GM23338 (cell line): Measurements from ENCODE around the gene CD59. TPM values are rescaled to one million over a fixed set of nuclear protein-coding genes. Genes with fewer than 3 reads are reported as not detected.

Experiments used
- ATAC-seq: fragments of 200-7000 bp; cut with Tn5 transposase; 3 replicates; pipeline ENCODE4 v1.9.1; 2020
- DNase-seq: peaks from one replicate; pipeline ENCODE4 v3.0.0-alpha.2; 2015; ENCODE audit warnings: low spot score
- H2AFZ ChIP-seq: fragments of 200-600 bp; sonication (generic); 2 replicates; pipeline ENCODE4 v1.8.0; 2016; ENCODE audit warnings: antibody characterized with exemption, mild to moderate bottlenecking, moderate library complexity
- H3F3A ChIP-seq: fragments of 200-600 bp; sonication (generic); replicated peaks from 2 replicates; pipeline ENCODE4 v1.8.0; 2017; ENCODE audit warnings: antibody characterized with exemption, mixed run types, low read depth
- H3K27ac ChIP-seq: fragments of 200-600 bp; sonication (generic); 2 replicates; pipeline ENCODE4 v1.6.1; 2016; ENCODE audit warnings: low read depth
- H3K27me3 ChIP-seq: fragments of 200-600 bp; sonication (generic); 2 replicates; pipeline ENCODE4 v1.8.0; 2016; ENCODE audit warnings: mild to moderate bottlenecking, mixed run types, moderate library complexity; ENCODE audit not compliant: insufficient read depth
- H3K36me3 ChIP-seq: fragments of 200-600 bp; sonication (generic); 2 replicates; pipeline ENCODE4 v1.8.0; 2016; ENCODE audit warnings: mild to moderate bottlenecking; ENCODE audit not compliant: insufficient read depth
- H3K4me1 ChIP-seq: fragments of 200-600 bp; sonication (generic); 2 replicates; pipeline ENCODE4 v1.8.0; 2016; ENCODE audit warnings: mild to moderate bottlenecking, moderate library complexity; ENCODE audit not compliant: insufficient read depth
- H3K4me2 ChIP-seq: fragments of 200-600 bp; sonication (generic); 2 replicates; pipeline ENCODE4 v1.7.1; 2017; ENCODE audit warnings: mixed run types
- H3K4me3 ChIP-seq: fragments of 200-600 bp; sonication (generic); 2 replicates; pipeline ENCODE4 v1.6.1; 2016; ENCODE audit warnings: mixed run types
- H3K79me2 ChIP-seq: fragments of 200-600 bp; sonication (generic); replicated peaks from 2 replicates; pipeline ENCODE4 v1.8.0; 2017; ENCODE audit warnings: mild to moderate bottlenecking; ENCODE audit not compliant: insufficient read depth
- H3K9me2 ChIP-seq: fragments of 200-600 bp; sonication (generic); 2 replicates; pipeline ENCODE4 v1.8.0; 2017; ENCODE audit not compliant: insufficient read depth
- H4K20me1 ChIP-seq: fragments of 200-600 bp; sonication (generic); replicated peaks from 2 replicates; pipeline ENCODE4 v1.8.0; 2017; ENCODE audit warnings: mild to moderate bottlenecking; ENCODE audit not compliant: insufficient read depth
- H3K27ac Mint-ChIP-seq: 2 replicates; pipeline ENCODE4 v1.8.0; 2020; ENCODE audit warnings: inconsistent platforms, mild to moderate bottlenecking, moderate library complexity, mixed read lengths
- H3K27me3 Mint-ChIP-seq: 3 replicates; pipeline ENCODE4 v1.8.0; 2022; ENCODE audit warnings: low read depth, mild to moderate bottlenecking, moderate library complexity, mixed read lengths, inconsistent platforms; ENCODE audit not compliant: insufficient read depth, poor library complexity
- H3K36me3 Mint-ChIP-seq: 3 replicates; pipeline ENCODE4 v1.8.0; 2021; ENCODE audit warnings: low read depth, mild to moderate bottlenecking, inconsistent platforms, moderate library complexity, mixed read lengths
- H3K4me1 Mint-ChIP-seq: 3 replicates; pipeline ENCODE4 v1.8.0; 2020; ENCODE audit warnings: mild to moderate bottlenecking, inconsistent platforms, mixed read lengths
- H3K4me3 Mint-ChIP-seq: 3 replicates; pipeline ENCODE4 v1.8.0; 2021; ENCODE audit warnings: moderate library complexity, mild to moderate bottlenecking, inconsistent platforms, mixed read lengths
- H3K9me3 Mint-ChIP-seq: 3 replicates; pipeline ENCODE4 v1.8.0; 2020; ENCODE audit warnings: moderate library complexity, mild to moderate bottlenecking, inconsistent platforms, mixed read lengths
- CREB1 ChIP-seq: fragments of 250-450 bp; sonication (Bioruptor Pico); IDR thresholded peaks from 2 replicates; pipeline ENCODE4 v1.5.0; 2020; ENCODE audit warnings: low read depth, mild to moderate bottlenecking, moderate library complexity
- CTCF ChIP-seq, 2 experiments: fragments of 200-600 bp in 1 of 2; sonication (generic) in 1 of 2; conservative IDR thresholded peaks; 2 replicates each; pipeline versions ENCODE4 v1.5.1 to v1.6.1; 2016 to 2017; ENCODE audit warnings: antibody characterized with exemption in 2 of 2, low read depth in 2 of 2, mild to moderate bottlenecking in 2 of 2, moderate library complexity in 1 of 2
- ETS1 ChIP-seq: IDR thresholded peaks from 2 replicates; pipeline ENCODE4 v1.6.1; 2016; ENCODE audit warnings: antibody characterized with exemption
- EZH2 ChIP-seq: fragments of 200-600 bp; sonication (generic); IDR thresholded peaks from one replicate; pipeline ENCODE4 v1.8.0; 2017; ENCODE audit warnings: antibody characterized with exemption, mild to moderate bottlenecking, low read depth; ENCODE audit not compliant: unreplicated experiment
- EZH2phosphoT487 ChIP-seq: fragments of 200-600 bp; sonication (generic); IDR thresholded peaks from one replicate; pipeline ENCODE4 v1.8.1; 2018; ENCODE audit warnings: antibody characterized with exemption; ENCODE audit not compliant: unreplicated experiment
- JUNB ChIP-seq: IDR thresholded peaks from one replicate; pipeline ENCODE4 v1.6.1; 2016; ENCODE audit warnings: antibody characterized with exemption; ENCODE audit not compliant: unreplicated experiment
- NANOG ChIP-seq: IDR thresholded peaks from 2 replicates; pipeline ENCODE4 v1.6.1; 2016; ENCODE audit warnings: antibody characterized with exemption, borderline replicate concordance
- POLR2AphosphoS5 ChIP-seq: IDR thresholded peaks from 2 replicates; pipeline ENCODE4 v1.6.1; 2016; ENCODE audit warnings: antibody characterized with exemption, low read depth
- STAT1 ChIP-seq: IDR thresholded peaks from one replicate; pipeline ENCODE4 v1.6.1; 2016; ENCODE audit warnings: antibody characterized with exemption; ENCODE audit not compliant: unreplicated experiment
- ZNF114 ChIP-seq: fragments of 250-450 bp; sonication (Bioruptor Pico); IDR thresholded peaks from 2 replicates; pipeline ENCODE4 v1.5.0; 2020; ENCODE audit warnings: mild to moderate bottlenecking, moderate library complexity
- ZNF331 ChIP-seq: fragments of 250-450 bp; sonication (Bioruptor Pico); IDR thresholded peaks from 2 replicates; pipeline ENCODE4 v1.5.0; 2020; ENCODE audit warnings: low read depth, mild to moderate bottlenecking, moderate library complexity
- polyA plus RNA-seq: library from polyadenylated mRNA; unstranded; fragments of >200 nt; fragmentation: Nextera tagmentation; extraction: Ambion mirVana; gene quantifications from 2 replicates; pipeline ENCODE4 v1.2.1, GENCODE V29; 2016
- total RNA-seq: library from RNA; depleted of rRNA; stranded (reverse); fragments of >200 nt; shearing (Covaris generic); gene quantifications from 2 replicates; pipeline ENCODE4 v1.2.3, GENCODE V29; 2014
- TF ChIP-seq, protein P1 (sequence below): IDR thresholded peaks from one replicate; pipeline ENCODE4 v1.6.1; 2018; ENCODE audit warnings: antibody characterized with exemption; ENCODE audit not compliant: unreplicated experiment
- TF ChIP-seq, protein P2 (sequence below): fragments of 250-450 bp; sonication (Bioruptor Pico); IDR thresholded peaks from 2 replicates; pipeline ENCODE4 v1.5.0; 2020; ENCODE audit warnings: mild to moderate bottlenecking, moderate library complexity

CD59 gene
- total and polyA plus RNA-seq, 2 experiments from 2014 or later = 41.5 to 86.6 TPM

- TF ChIP-seq ETS1 = no peak
Measured at GRCh38 chr11:33721984-33722383, 14.2 kb downstream of the CD59 start (continued).

DNA sequence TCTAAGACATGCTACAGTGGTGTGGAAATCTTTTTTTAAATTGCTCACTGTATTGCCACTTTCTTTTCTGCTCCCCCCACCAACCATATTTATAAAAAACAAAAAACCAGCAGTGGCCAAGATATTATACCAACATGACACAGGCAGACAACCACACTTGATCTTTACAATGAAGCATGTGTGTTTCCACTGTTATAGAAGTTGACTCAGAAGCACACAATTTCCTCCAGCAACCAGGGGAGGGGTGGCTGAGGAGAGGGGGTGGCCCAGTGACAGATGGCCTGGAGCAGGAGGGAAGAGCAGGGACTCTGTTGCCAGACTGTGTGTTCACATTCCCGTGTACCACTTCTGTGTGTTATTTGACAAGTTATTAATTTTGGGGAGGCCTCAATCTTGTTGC lies 14.8 kb downstream of the CD59 start:
- Mint-ChIP-seq H3K4me1 (peaks cover 15% of the 10 kb centered on the region; the same call in 2 of the 3 replicates), H3K4me3 (no peak overlapping the region), H3K27ac (no peak overlapping the region), H3K27me3 (peaks cover 6% of the 10 kb centered on the region), H3K9me3 (no peaks in the 10 kb centered on the region), H3K36me3 (peaks cover 11% of the 10 kb centered on the region; the same call in 2 of the 3 replicates)
- H3K79me2 ChIP-seq = peaks cover 36% of the 10 kb centered on the region
- no peaks in the 10 kb centered on the region; the same call in 1 of the 2 replicates for H3K4me1 ChIP-seq
- H3K36me3 ChIP-seq = 0 out of 2 replicates have a peak, but pooled peaks cover 5% of the 10 kb centered on the region
- H3F3A ChIP-seq = no peaks in the 10 kb centered on the region
- peaks cover 4% of the 10 kb centered on the region; the same call in 1 of the 2 replicates for H4K20me1 ChIP-seq
- no peaks in the 10 kb centered on the region for H3K27me3 ChIP-seq
- DNase-seq (no peak), ATAC-seq (no peak)
- H3K4me2 ChIP-seq = no peak overlapping the region
- no peaks in the 10 kb centered on the region; the same call in 1 of the 2 replicates for H3K9me2 ChIP-seq
- H3K4me3 ChIP-seq = no peak overlapping the region
- H3K27ac ChIP-seq = no peak overlapping the region
- H2AFZ ChIP-seq = no peak overlapping the region
- TF ChIP-seq EZH2 (no peak), EZH2phosphoT487 (no peak), NANOG (no peak), CTCF (conservative IDR thresholded peaks at IDR 0.05; ENCODE audit: low read depth in 2 of 2) (no peak), ZNF331 (CRISPR knock-in tag) (no peak), ZNF114 (CRISPR knock-in tag) (no peak), POLR2AphosphoS5 (no peak), JUNB (no peak), CREB1 (CRISPR knock-in tag) (no peak), STAT1 (no peak)
- TF ChIP-seq, protein P1, sequence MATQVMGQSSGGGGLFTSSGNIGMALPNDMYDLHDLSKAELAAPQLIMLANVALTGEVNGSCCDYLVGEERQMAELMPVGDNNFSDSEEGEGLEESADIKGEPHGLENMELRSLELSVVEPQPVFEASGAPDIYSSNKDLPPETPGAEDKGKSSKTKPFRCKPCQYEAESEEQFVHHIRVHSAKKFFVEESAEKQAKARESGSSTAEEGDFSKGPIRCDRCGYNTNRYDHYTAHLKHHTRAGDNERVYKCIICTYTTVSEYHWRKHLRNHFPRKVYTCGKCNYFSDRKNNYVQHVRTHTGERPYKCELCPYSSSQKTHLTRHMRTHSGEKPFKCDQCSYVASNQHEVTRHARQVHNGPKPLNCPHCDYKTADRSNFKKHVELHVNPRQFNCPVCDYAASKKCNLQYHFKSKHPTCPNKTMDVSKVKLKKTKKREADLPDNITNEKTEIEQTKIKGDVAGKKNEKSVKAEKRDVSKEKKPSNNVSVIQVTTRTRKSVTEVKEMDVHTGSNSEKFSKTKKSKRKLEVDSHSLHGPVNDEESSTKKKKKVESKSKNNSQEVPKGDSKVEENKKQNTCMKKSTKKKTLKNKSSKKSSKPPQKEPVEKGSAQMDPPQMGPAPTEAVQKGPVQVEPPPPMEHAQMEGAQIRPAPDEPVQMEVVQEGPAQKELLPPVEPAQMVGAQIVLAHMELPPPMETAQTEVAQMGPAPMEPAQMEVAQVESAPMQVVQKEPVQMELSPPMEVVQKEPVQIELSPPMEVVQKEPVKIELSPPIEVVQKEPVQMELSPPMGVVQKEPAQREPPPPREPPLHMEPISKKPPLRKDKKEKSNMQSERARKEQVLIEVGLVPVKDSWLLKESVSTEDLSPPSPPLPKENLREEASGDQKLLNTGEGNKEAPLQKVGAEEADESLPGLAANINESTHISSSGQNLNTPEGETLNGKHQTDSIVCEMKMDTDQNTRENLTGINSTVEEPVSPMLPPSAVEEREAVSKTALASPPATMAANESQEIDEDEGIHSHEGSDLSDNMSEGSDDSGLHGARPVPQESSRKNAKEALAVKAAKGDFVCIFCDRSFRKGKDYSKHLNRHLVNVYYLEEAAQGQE = no peak
- TF ChIP-seq, protein P2, sequence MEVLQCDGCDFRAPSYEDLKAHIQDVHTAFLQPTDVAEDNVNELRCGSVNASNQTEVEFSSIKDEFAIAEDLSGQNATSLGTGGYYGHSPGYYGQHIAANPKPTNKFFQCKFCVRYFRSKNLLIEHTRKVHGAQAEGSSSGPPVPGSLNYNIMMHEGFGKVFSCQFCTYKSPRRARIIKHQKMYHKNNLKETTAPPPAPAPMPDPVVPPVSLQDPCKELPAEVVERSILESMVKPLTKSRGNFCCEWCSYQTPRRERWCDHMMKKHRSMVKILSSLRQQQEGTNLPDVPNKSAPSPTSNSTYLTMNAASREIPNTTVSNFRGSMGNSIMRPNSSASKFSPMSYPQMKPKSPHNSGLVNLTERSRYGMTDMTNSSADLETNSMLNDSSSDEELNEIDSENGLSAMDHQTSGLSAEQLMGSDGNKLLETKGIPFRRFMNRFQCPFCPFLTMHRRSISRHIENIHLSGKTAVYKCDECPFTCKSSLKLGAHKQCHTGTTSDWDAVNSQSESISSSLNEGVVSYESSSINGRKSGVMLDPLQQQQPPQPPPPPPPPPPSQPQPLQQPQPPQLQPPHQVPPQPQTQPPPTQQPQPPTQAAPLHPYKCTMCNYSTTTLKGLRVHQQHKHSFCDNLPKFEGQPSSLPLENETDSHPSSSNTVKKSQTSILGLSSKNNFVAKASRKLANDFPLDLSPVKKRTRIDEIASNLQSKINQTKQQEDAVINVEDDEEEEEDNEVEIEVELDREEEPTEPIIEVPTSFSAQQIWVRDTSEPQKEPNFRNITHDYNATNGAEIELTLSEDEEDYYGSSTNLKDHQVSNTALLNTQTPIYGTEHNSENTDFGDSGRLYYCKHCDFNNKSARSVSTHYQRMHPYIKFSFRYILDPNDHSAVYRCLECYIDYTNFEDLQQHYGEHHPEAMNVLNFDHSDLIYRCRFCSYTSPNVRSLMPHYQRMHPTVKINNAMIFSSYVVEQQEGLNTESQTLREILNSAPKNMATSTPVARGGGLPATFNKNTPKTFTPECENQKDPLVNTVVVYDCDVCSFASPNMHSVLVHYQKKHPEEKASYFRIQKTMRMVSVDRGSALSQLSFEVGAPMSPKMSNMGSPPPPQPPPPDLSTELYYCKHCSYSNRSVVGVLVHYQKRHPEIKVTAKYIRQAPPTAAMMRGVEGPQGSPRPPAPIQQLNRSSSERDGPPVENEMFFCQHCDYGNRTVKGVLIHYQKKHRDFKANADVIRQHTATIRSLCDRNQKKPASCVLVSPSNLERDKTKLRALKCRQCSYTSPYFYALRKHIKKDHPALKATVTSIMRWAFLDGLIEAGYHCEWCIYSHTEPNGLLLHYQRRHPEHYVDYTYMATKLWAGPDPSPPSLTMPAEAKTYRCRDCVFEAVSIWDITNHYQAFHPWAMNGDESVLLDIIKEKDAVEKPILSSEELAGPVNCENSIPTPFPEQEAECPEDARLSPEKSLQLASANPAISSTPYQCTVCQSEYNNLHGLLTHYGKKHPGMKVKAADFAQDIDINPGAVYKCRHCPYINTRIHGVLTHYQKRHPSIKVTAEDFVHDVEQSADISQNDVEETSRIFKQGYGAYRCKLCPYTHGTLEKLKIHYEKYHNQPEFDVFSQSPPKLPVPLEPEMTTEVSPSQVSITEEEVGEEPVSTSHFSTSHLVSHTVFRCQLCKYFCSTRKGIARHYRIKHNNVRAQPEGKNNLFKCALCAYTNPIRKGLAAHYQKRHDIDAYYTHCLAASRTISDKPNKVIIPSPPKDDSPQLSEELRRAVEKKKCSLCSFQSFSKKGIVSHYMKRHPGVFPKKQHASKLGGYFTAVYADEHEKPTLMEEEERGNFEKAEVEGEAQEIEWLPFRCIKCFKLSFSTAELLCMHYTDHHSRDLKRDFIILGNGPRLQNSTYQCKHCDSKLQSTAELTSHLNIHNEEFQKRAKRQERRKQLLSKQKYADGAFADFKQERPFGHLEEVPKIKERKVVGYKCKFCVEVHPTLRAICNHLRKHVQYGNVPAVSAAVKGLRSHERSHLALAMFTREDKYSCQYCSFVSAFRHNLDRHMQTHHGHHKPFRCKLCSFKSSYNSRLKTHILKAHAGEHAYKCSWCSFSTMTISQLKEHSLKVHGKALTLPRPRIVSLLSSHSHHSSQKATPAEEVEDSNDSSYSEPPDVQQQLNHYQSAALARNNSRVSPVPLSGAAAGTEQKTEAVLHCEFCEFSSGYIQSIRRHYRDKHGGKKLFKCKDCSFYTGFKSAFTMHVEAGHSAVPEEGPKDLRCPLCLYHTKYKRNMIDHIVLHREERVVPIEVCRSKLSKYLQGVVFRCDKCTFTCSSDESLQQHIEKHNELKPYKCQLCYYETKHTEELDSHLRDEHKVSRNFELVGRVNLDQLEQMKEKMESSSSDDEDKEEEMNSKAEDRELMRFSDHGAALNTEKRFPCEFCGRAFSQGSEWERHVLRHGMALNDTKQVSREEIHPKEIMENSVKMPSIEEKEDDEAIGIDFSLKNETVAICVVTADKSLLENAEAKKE (CRISPR knock-in tag) = no peak
